ENCODE results near the gene REEP2.
"Not testable (repeated sequence)": the region's sequence is repeated elsewhere in the genome, so short reads cannot be mapped to it uniquely, and the experiment has no call there.

- not testable (repeated sequence) for TF ChIP-seq EZH2, EZH2phosphoT487 (IDR thresholded peaks at IDR 0.05)
- TF ChIP-seq, protein P1, sequence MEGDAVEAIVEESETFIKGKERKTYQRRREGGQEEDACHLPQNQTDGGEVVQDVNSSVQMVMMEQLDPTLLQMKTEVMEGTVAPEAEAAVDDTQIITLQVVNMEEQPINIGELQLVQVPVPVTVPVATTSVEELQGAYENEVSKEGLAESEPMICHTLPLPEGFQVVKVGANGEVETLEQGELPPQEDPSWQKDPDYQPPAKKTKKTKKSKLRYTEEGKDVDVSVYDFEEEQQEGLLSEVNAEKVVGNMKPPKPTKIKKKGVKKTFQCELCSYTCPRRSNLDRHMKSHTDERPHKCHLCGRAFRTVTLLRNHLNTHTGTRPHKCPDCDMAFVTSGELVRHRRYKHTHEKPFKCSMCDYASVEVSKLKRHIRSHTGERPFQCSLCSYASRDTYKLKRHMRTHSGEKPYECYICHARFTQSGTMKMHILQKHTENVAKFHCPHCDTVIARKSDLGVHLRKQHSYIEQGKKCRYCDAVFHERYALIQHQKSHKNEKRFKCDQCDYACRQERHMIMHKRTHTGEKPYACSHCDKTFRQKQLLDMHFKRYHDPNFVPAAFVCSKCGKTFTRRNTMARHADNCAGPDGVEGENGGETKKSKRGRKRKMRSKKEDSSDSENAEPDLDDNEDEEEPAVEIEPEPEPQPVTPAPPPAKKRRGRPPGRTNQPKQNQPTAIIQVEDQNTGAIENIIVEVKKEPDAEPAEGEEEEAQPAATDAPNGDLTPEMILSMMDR (IDR thresholded peaks at IDR 0.05) = peak; percentile 47
These were observed 27.7 kb upstream of the REEP2 start for GRCh38 chr5:138410996-138411640.

All from neural progenitor cell (in vitro differentiated cells).